ENCODE data around the gene DLL4.

DLL4 gene

GRCh38 chr15:40899536-40900207, 29.5 kb upstream of the DLL4 start:
- no peak for DNase-seq (ENCODE audit: low read depth in 1 of 2, low spot score in 1 of 2)
- TF ChIP-seq JUND (IDR thresholded peaks at IDR 0.05; ENCODE audit: low read depth) = no peak
- in situ Hi-C loops (cut with HindIII; ENCODE audit: low pct_unique_long_range_greater_than_20kb, low sequenced_read_pairs) = no loop called here

DNA sequence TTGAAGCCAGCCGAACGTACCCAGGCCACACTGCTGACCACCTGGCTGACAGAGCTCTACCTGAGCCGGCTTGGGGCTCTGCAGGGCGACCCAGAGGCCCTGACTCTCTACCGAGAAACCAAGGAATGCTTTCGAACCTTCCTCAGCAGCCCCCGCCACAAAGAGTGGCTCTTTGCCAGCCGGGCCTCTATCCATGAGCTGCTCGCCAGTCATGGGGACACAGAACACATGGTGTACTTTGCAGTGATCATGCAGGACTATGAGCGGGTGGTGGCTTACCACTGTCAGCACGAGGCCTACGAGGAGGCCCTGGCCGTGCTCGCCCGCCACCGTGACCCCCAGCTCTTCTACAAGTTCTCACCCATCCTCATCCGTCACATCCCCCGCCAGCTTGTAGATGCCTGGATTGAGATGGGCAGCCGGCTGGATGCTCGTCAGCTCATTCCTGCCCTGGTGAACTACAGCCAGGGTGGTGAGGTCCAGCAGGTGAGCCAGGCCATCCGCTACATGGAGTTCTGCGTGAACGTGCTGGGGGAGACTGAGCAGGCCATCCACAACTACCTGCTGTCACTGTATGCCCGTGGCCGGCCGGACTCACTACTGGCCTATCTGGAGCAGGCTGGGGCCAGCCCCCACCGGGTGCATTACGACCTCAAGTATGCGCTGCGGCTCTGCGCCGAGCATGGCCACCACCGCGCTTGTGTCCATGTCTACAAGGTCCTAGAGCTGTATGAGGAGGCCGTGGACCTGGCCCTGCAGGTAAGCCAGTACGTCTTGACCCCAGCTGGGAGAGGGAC, 28.7 kb upstream of the DLL4 start:
- TF ChIP-seq JUND (IDR thresholded peaks at IDR 0.05; ENCODE audit: low read depth) = no peak
- in situ Hi-C loops (cut with HindIII; ENCODE audit: low pct_unique_long_range_greater_than_20kb, low sequenced_read_pairs) = no loop called here
- DNase-seq (ENCODE audit: low read depth in 1 of 2, low spot score in 1 of 2) = no peak

GRCh38 chr15:40901053-40901443, 28.1 kb upstream of the DLL4 start:
- no peak for TF ChIP-seq JUND (IDR thresholded peaks at IDR 0.05; ENCODE audit: low read depth)
- DNase-seq (ENCODE audit: low read depth in 1 of 2, low spot score in 1 of 2) = no peak
- in situ Hi-C loops (cut with HindIII; ENCODE audit: low pct_unique_long_range_greater_than_20kb, low sequenced_read_pairs) = no loop called here

DNA sequence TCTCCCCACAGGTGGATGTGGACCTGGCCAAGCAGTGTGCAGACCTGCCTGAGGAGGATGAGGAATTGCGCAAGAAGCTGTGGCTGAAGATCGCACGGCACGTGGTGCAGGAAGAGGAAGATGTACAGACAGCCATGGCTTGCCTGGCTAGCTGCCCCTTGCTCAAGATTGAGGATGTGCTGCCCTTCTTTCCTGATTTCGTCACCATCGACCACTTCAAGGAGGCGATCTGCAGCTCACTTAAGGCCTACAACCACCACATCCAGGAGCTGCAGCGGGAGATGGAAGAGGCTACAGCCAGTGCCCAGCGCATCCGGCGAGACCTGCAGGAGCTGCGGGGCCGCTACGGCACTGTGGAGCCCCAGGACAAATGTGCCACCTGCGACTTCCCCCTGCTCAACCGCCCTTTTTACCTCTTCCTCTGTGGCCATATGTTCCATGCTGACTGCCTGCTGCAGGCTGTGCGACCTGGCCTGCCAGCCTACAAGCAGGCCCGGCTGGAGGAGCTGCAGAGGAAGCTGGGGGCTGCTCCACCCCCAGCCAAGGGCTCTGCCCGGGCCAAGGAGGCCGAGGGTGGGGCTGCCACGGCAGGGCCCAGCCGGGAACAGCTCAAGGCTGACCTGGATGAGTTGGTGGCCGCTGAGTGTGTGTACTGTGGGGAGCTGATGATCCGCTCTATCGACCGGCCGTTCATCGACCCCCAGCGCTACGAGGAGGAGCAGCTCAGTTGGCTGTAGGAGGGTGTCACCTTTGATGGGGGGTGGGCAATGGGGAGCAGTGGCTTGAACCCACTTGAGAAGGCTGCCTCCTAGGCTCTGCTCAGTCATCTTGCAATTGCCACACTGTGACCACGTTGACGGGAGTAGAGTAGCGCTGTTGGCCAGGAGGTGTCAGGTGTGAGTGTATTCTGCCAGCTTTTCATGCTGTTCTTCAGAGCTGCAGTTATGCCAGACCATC, 26.3 kb upstream of the DLL4 start:
- DNase-seq (ENCODE audit: low read depth in 1 of 2, low spot score in 1 of 2) = peak in 1 of 2 experiments; percentile 33
- in situ Hi-C loops (cut with HindIII; ENCODE audit: low pct_unique_long_range_greater_than_20kb, low sequenced_read_pairs) = no loop called here
- TF ChIP-seq JUND (IDR thresholded peaks at IDR 0.05; ENCODE audit: low read depth) = no peak

GRCh38 chr15:40904552-40905201, 24.5 kb upstream of the DLL4 start:
- in situ Hi-C loops (cut with HindIII; ENCODE audit: low pct_unique_long_range_greater_than_20kb, low sequenced_read_pairs) = no loop called here
- no peak for TF ChIP-seq JUND (IDR thresholded peaks at IDR 0.05; ENCODE audit: low read depth)
- DNase-seq (ENCODE audit: low read depth in 1 of 2, low spot score in 1 of 2) = no peak

DNA sequence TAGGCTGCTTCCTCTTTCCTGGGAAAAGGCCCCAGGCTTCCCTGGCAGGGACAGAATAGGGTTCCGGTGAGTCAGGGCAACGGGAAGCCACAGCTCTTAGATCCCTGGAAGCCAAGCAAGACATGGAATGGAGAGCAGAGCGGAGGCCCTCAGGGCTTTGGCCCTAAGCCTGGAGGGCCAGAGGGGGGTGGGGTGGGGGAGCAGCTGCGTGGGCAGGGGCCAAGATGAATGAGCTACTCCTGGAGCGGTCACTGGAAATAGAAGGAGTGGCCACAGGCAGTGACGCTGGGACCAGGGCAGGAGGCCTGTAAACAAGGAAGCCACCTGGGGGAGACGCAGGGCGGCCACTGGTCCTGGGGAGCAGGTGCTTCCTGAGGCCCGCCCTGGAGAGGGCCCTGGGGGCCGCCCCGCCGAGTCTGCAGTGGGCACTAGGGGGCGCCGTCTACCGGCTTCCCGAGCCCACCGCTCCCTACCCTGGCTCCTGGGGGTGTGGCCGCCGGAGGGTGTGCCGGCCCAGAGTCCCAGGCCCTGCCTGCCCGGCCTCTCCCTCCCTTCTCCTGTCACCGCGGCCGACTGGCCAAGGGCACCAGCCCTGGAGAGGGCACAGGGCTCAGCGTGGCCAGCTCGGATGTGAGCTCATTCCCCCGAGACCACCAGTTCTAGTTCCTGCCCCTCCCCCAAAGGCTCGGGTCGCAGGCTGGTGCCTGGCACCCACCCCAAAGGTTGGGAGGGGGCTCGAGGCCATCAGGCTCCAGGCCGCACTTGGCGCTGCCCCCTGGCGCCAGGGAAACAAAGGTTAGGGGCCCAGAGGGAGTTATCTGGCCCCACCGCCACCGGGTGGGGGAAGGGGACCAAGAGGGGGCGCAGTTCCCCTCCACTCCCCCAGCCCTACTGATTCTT, 22.8 kb upstream of the DLL4 start:
- DNase-seq (ENCODE audit: low read depth in 1 of 2, low spot score in 1 of 2) = peak in 1 of 2 experiments; percentile 88
- no peak for TF ChIP-seq JUND (IDR thresholded peaks at IDR 0.05; ENCODE audit: low read depth)
- in situ Hi-C loops (cut with HindIII; ENCODE audit: low pct_unique_long_range_greater_than_20kb, low sequenced_read_pairs) = no loop called here

DNA sequence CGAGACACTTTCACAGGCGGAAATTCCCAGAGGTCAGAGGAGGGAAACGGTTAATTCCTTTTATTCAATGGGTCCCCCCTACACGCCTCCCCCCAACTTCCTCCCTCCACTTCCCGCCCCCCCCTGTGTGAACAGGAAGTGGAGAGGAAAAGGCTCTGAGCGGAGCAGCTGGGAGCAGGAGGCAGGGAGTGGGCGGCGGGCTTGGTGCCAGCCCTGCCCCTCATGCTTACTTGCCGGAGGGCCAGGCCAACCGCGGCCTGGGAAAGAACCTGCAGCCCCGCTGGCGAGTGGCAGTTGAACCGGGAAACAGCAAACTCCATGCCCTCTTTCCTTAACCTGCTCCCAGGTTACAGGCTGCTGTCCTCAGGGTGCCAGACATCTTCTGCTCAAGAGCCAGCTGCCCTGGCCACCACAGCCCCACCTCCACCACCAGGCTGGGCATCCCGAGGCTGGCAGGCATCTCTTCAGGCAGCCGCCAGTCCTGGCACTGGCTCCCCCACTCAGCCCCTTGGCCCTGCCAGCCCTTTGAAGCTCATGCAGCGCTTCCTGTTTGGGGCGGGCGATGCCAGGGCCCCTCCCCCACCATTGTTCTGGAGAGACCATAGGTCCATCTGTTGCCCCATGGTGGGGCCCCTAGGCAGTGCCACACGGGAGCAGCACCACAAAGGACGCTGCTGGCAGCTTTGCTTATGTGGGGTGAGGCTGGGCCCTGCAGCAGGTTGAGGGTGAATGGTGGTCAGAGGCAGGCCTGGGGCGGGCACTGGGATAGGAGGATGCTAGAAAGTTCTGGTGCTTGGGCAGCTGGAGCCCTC, 21.9 kb upstream of the DLL4 start:
- in situ Hi-C loops (cut with HindIII; ENCODE audit: low pct_unique_long_range_greater_than_20kb, low sequenced_read_pairs) = no loop called here
- peak in 1 of 2 experiments; percentile 59 for DNase-seq (ENCODE audit: low read depth in 1 of 2, low spot score in 1 of 2)
- TF ChIP-seq JUND (IDR thresholded peaks at IDR 0.05; ENCODE audit: low read depth) = no peak

DNA sequence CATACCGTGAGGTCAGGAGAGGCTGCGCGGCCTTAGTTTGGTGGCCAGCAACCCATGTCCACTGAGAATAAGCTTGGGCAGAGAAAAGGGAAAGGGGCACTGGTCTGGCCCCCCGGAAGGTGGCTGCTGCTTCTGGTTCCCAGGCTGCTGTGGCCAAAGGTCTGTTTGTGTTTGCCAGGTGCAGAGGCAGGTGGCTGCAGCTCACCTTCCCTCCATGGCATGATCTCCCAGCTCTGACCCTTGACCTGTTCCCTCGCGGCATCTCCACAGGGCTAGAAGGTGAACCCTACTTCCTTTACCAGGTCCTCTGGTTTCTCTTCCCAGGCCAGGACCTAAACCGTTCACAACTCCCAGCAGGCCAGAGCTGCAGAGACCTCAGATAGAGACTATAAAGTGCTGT, 21.0 kb upstream of the DLL4 start:
- DNase-seq (ENCODE audit: low read depth in 1 of 2, low spot score in 1 of 2) = no peak
- no peak for TF ChIP-seq JUND (IDR thresholded peaks at IDR 0.05; ENCODE audit: low read depth)
- in situ Hi-C loops (cut with HindIII; ENCODE audit: low pct_unique_long_range_greater_than_20kb, low sequenced_read_pairs) = no loop called here

GRCh38 chr15:40909662-40910630, 19.2 kb upstream of the DLL4 start:
- no peak for TF ChIP-seq JUND (IDR thresholded peaks at IDR 0.05; ENCODE audit: low read depth)
- in situ Hi-C loops (cut with HindIII; ENCODE audit: low pct_unique_long_range_greater_than_20kb, low sequenced_read_pairs) = no loop called here
- DNase-seq (ENCODE audit: low read depth in 1 of 2, low spot score in 1 of 2) = no peak

DNA sequence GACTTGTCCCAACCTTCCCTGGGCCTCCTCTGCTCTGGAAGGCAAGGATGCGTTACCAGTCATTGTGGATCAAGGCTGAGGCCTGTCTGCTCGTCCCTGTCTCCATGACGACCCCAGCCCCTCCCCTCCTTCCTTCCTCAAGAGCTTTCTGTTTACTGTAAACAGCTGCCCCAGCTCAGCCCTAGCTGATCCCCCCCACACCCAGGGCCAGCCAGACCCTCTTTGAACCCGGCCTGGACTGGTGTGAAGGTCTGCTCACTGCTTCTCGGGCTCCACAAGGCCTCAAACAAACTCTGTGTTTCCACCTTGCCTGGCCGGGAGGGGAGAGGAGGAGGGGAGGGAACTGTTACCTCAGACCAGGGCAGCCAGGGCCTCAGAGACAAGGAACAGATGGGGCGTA, 18.0 kb upstream of the DLL4 start:
- TF ChIP-seq JUND (IDR thresholded peaks at IDR 0.05; ENCODE audit: low read depth) = no peak
- DNase-seq (ENCODE audit: low read depth in 1 of 2, low spot score in 1 of 2) = no peak
- in situ Hi-C loops (cut with HindIII; ENCODE audit: low pct_unique_long_range_greater_than_20kb, low sequenced_read_pairs) = no loop called here

Measured in T47D (cell line).